CD4-positive, alpha-beta T cell treated with Interleukin-21 for 1 hour (primary cell): Measurements from ENCODE around the gene MRGPRF.
A peak's percentile ranks its signal among the peaks of the same experiment; 100 is the strongest.
"Not testable (repeated sequence)": the region's sequence is repeated elsewhere in the genome, so short reads cannot be mapped to it uniquely, and the experiment has no call there.

Experiments
- DNase-seq: peaks from one replicate; pipeline ENCODE4 v3.0.0-alpha.2; 2020

The MRGPRF gene

GRCh38 chr11:68979931-68980775, 32.9 kb downstream of the MRGPRF start:
- DNase-seq, result no peak

GRCh38 chr11:68978931-68979594, 34.0 kb downstream of the MRGPRF start:
- DNase-seq, result no peak

DNA sequence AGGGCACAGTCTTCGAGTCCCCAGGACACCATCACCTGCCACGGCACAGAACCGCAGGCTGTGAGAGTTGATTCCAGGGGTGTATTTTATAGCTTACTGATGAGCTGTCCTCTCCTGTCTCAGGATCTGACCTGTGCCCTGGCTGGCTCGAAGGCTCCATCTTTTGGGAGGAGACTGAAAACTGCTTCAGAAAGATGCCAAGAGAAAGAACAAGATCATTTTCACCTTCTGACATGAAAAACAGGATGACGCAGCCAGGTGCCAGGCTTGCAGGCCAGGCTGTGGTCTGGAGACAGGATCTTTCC, 34.5 kb downstream of the MRGPRF start:
- no peak for DNase-seq

DNA sequence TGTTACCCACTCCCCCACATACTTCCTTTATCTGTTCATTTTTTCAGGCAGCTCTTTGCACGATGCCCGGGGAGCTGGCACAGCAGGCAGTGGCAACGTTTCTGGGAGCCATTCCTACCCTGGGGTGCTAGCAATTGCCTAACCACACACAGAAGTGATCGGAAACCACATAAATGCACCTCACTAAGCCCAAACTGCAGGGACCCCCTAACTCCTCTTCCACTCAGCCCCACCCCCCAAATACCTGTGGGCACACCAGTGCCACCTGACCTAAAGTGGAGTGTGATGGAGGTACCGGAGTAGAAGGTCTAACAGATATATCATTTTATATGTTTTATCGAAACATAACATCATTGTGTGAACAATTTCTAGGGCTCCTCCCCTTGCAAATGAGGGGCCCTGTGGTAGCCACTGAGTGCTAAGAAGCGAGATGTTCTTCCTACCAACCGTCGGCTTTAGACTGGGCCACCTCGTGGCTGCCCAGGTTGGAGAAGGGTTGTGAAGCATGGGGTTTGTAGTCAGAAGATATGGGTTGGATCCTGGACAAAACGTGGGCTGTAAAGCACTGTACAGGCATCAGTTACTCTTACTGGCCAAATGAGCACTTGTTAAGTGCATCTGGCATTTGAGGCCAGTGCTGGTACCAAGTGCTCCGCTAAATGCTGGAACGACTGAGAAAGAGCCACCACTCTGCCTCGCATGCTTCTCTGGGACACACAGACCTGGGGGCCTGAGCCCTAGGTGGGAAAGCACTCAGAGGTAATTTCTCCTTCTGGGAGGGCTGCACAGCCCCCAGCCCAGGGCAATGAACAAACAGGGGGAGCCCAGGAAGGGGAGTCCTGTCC, 35.0 kb downstream of the MRGPRF start:
- no peak for DNase-seq

GRCh38 chr11:68976563-68976962, 36.5 kb downstream of the MRGPRF start:
- no peak for DNase-seq

DNA sequence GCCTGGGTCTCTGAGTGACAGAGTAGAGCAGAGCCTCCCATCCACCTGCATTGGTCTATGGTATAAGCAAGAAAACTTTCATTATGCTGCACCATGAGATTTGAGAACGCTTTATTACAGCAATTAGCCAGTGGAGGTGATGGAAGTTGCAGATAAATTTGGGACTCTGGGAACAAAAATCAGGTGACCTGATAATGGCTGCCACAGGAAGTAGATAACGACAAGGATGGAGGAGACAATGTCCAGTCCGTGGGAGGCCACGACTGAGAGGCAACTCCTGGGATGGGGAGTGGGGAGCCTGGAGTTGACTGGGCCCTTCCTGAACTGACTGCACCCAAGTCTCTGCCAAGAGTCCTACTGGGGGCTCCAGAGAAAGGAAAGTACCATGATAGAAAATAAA, 37.0 kb downstream of the MRGPRF start:
- no peak for DNase-seq

GRCh38 chr11:68974421-68975194, 38.4 kb downstream of the MRGPRF start:
- peak; percentile 30 for DNase-seq

DNA sequence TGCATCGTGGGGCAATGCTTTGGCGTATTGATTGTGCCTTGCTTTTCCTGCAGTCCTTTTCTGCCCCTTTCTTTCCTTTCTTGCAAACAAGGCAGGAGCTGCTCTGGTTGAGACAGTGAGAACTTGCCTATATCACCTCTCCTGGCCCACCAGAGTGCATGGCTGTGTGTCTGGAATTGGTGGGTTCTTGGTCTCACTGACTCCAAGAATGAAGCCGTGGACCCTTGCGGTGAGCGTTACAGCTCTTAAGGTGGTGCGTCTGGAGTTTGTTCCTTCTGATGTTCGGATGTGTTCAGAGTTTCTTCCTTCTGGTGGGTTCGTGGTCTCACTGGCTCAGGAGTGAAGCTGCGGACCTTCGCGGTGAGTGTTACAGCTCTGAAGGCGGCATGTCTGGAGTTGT, 39.3 kb downstream of the MRGPRF start:
- not testable (repeated sequence) for DNase-seq

DNA sequence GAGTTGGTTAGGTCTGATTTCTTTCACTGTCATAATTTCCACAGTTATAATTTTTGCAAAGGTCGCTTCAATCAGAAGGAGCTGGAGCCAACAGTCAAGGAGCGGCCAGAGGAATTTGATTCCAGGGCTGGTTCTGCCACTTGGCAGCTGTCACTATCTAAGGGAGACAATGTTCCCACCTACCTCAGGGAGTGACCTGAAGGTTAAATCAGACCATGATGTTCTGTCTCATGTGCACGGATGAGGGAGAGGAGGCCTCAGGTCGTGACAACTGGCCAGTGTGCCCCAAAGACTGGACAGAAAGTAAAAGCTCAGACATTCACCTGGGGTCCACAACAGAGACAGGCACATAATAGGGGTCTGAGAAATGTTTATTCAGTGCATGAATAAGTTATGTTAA, 39.8 kb downstream of the MRGPRF start:
- no peak for DNase-seq

GRCh38 chr11:68970921-68971636, 42.0 kb downstream of the MRGPRF start:
- DNase-seq, result no peak

- DNase-seq, result no peak
Measured at GRCh38 chr11:68969386-68969785, 43.7 kb downstream of the MRGPRF start.

GRCh38 chr11:68968306-68969250, 44.5 kb downstream of the MRGPRF start:
- DNase-seq, result no peak

DNA sequence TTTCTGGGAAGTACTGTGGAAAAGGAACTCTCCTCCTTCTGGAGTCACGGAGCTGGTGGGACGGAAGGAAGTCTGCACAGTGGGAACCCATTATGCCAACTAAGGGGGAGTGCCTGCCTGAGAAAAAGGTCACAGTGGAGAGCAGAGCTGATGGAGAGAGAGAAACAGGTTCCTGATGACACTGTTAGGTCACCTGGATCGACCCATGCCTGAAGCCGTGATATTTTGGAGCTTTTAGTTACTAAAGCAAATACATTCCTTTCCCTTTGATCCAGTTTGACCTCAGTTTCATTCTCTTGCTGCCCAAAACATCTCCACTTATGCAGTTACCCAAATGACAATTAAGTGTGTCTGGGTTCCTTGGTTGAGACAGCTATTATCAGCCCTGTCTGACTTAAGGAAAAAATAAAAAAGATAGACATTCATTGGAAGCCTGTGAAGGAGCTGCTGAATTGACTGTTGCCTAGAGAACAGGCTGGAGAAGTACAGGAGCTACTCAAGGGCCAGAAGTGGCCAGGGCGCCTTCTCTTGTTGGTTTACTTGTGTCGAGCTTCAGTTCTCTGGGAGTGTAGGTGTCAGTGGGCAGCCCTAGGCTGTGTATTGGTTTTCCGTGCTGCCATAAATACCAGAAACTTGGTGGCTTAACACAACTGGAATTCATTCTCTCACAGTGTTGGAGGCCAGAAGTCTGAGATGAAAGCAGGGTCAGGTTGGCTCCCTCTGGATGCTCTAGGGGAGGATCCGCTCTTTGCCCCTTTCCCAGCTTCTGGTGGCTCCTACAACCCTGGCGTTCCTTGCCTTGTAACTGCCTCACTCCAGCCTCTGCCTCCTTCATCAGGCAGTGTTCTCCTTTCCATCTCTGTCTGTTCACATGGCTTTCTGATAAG, 45.9 kb downstream of the MRGPRF start:
- no peak for DNase-seq

DNA sequence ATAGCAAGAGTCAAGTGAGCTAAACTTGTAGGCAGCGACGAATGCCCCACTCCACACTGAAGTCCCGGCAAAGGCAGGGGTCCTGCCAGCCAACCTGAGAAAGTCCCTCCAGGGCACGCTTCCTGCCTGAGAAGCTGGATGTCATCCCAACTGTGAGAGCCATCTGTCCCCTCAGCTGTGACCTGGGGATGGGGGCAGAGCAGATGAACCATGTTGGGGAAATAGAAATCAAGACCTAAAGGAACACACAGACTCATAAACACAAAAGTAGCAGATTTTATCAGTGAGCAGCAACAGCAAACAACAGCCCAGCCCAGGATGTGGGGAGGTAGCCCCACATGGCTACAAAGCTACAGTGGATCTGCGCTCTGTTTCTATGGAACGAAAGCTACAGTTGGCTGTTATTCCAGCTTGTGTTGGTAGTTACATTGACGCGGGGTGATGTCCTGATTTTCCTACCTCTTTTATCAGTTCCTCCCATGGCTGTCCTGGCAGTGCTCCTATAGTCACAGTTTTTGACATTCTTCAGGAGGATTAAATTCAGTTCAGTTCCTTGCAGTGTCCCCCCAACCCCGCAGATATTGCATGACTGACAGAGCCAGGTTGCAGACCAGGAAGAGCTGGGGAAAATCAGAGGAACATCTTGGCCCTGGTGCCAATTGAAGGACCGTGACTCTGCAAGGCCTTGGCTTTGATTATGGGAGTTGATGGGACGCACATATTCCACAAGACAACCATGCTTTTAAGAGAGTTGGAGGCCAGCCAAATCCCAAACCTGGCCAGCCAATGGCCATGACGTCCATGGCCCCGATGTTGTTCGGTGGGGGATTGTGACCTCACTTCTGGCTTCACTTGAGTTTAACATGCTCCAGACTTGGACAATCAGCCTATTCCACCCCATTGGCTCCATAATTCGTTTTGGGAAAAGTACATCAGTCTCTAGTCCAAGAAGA, 46.9 kb downstream of the MRGPRF start:
- DNase-seq, result peak; percentile 26

- no peak for DNase-seq
Measured at GRCh38 chr11:68963779-68964178, 49.3 kb downstream of the MRGPRF start.

DNA sequence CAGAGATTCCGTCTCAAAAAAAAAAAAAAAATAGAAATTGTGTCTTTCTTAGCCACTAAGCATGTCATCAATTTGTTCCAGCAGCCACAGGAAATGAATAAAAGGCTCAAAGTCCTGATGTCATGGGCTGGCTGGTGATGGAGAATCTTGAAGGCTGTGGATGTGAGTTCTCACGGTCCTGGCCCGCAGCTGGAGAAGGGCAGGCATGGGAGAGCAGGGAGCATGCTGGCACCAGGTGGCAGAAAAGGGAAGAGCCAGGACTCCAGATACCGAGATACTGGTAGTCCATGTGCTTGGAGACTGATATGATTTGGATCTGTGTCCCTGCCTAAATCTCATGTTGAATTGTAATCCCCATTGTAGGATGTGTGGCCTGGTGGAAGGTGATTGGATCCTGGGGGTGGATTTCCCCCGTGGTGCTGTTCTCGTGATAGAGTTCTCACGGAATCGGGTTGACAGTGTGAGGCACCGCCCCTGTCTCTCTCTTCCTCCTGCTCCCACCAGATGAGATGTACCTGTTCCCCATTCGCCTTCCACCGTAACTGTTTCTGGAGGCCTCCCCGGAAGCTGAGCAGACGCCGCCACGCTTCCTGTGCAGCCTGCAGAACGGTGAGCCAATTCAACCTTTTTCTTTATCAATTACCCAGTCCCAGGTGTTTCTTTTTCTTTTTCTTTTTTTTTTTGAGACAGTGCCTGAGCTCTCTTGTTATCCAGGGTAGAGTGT, 50.4 kb downstream of the MRGPRF start:
- peak; percentile 57 for DNase-seq

- DNase-seq, result no peak
Measured at GRCh38 chr11:68961245-68961644, 51.8 kb downstream of the MRGPRF start.
